Activated T-cell treated with anti-CD3 and anti-CD28 coated beads, Interleukin-2, amount 50 U/mL, for 24 hours (primary cell): Measurements from ENCODE around the gene CDH4.

Experiments used
- DNase-seq: peaks from one replicate; pipeline ENCODE4 v3.0.0-alpha.2; 2020
- H3K27ac Mint-ChIP-seq: 2 replicates; pipeline ENCODE4 v1.8.0; 2020; ENCODE audit warnings: mild to moderate bottlenecking, mixed read lengths
- H3K27me3 Mint-ChIP-seq: 2 replicates; pipeline ENCODE4 v1.8.0; 2020; ENCODE audit warnings: mixed read lengths
- H3K36me3 Mint-ChIP-seq: 2 replicates; pipeline ENCODE4 v1.8.0; 2020; ENCODE audit warnings: low read depth, mixed read lengths
- H3K4me1 Mint-ChIP-seq: 2 replicates; pipeline ENCODE4 v1.8.0; 2020; ENCODE audit warnings: low read depth, mixed read lengths
- H3K4me3 Mint-ChIP-seq: 2 replicates; pipeline ENCODE4 v1.8.0; 2020; ENCODE audit warnings: mild to moderate bottlenecking, moderate library complexity, mixed read lengths
- H3K9me3 Mint-ChIP-seq: 2 replicates; pipeline ENCODE4 v1.8.0; 2020; ENCODE audit warnings: mixed read lengths

CDH4 gene

GRCh38 chr20:61667056-61667792 lies 415.2 kb downstream of the CDH4 start:
- H3K4me3 Mint-ChIP-seq, result no peak overlapping the region
- no peak for DNase-seq
- H3K27me3 Mint-ChIP-seq, result no peaks in the 10 kb centered on the region
- no peaks in the 10 kb centered on the region for H3K4me1 Mint-ChIP-seq
- H3K36me3 Mint-ChIP-seq, result no peaks in the 10 kb centered on the region
- no peak overlapping the region for H3K27ac Mint-ChIP-seq
- H3K9me3 Mint-ChIP-seq, result no peaks in the 10 kb centered on the region

GRCh38 chr20:61668065-61668650 lies 416.1 kb downstream of the CDH4 start:
- DNase-seq, result no peak
- Mint-ChIP-seq H3K27me3 (no peaks in the 10 kb centered on the region), H3K4me3 (no peak overlapping the region), H3K27ac (no peak overlapping the region), H3K4me1 (no peaks in the 10 kb centered on the region), H3K9me3 (no peaks in the 10 kb centered on the region), H3K36me3 (no peaks in the 10 kb centered on the region)

GRCh38 chr20:61668771-61669503 lies 416.9 kb downstream of the CDH4 start:
- Mint-ChIP-seq H3K27ac (no peak overlapping the region), H3K36me3 (no peaks in the 10 kb centered on the region), H3K9me3 (no peaks in the 10 kb centered on the region), H3K4me1 (no peaks in the 10 kb centered on the region), H3K27me3 (no peaks in the 10 kb centered on the region), H3K4me3 (no peak overlapping the region)
- DNase-seq, result no peak

DNA sequence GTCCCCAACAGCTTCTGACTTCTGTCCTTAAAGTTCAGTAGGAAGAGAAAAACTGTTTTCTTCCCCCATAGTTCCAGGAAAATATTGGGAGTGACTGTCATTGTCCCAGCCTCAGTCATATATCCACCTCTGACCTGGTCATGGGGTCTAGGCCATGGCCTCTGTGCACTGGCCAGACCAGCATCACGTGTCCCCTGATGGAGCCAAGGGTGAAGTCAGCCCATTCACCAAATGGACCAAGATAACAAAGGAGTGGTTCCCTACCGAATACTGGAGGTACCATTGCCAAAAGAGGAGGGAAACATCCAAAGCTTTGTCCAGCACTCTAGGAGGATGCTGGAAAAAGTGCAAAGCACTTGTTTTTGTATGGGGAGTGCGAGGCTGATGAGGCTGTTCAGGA lies 418.2 kb downstream of the CDH4 start:
- no peaks in the 10 kb centered on the region for H3K9me3 Mint-ChIP-seq
- DNase-seq, result no peak
- no peak overlapping the region for H3K4me3 Mint-ChIP-seq
- H3K27ac Mint-ChIP-seq, result no peak overlapping the region
- H3K36me3 Mint-ChIP-seq, result no peaks in the 10 kb centered on the region
- H3K27me3 Mint-ChIP-seq, result no peaks in the 10 kb centered on the region
- no peaks in the 10 kb centered on the region for H3K4me1 Mint-ChIP-seq

DNA sequence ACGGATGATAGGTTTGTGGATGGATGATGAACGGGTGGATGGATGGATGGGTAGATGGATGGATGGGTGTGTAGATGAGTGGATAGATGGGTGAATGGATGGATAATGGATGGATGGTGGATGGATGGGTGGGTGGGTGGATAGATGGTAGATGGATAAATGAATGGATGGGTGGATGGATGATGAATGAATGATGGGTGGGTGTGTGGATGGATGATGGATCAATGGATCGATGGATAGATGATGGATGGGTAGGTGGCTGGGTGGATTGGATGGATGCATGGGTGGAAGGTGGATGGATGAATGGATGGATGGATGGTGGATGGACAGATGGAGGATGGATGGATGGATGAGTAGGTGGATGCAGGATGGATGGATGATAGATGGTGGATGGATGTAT lies 419.5 kb downstream of the CDH4 start:
- H3K27me3 Mint-ChIP-seq, result no peaks in the 10 kb centered on the region
- no peaks in the 10 kb centered on the region for H3K36me3 Mint-ChIP-seq
- DNase-seq, result no peak
- no peak overlapping the region for H3K27ac Mint-ChIP-seq
- no peaks in the 10 kb centered on the region for H3K9me3 Mint-ChIP-seq
- no peak overlapping the region for H3K4me3 Mint-ChIP-seq
- H3K4me1 Mint-ChIP-seq, result no peaks in the 10 kb centered on the region

GRCh38 chr20:61673152-61673847 lies 421.2 kb downstream of the CDH4 start:
- no peaks in the 10 kb centered on the region for H3K27me3 Mint-ChIP-seq
- no peaks in the 10 kb centered on the region for H3K9me3 Mint-ChIP-seq
- no peaks in the 10 kb centered on the region for H3K36me3 Mint-ChIP-seq
- DNase-seq, result no peak
- no peaks in the 10 kb centered on the region for H3K4me1 Mint-ChIP-seq
- H3K4me3 Mint-ChIP-seq, result no peak overlapping the region
- H3K27ac Mint-ChIP-seq, result no peak overlapping the region

DNA sequence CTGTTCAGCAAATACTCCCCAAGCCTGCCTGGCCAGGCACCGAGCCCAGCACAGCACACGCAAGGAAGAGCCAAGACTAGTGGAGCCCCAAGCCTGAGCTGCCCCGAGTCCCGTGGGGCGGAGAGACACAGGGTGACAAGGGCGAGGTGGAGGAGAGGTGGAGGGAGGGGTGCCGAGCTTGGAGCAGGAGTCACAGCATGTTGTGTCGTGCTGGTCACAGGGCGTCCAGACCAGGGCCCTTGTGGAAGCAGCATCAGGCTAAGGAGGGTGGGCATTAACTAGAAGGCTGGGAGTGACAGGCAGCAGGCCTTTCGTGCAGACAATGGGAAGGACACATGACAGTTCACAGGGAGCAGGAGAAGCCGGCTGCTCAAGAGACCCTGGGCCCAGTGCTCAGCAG lies 422.1 kb downstream of the CDH4 start:
- no peaks in the 10 kb centered on the region for H3K9me3 Mint-ChIP-seq
- no peaks in the 10 kb centered on the region for H3K4me1 Mint-ChIP-seq
- no peaks in the 10 kb centered on the region for H3K36me3 Mint-ChIP-seq
- no peak for DNase-seq
- H3K4me3 Mint-ChIP-seq, result no peak overlapping the region
- H3K27me3 Mint-ChIP-seq, result no peaks in the 10 kb centered on the region
- H3K27ac Mint-ChIP-seq, result no peak overlapping the region

- no peaks in the 10 kb centered on the region for H3K4me1 Mint-ChIP-seq
- no peak for DNase-seq
- no peak overlapping the region for H3K4me3 Mint-ChIP-seq
- H3K27ac Mint-ChIP-seq, result no peak overlapping the region
- H3K36me3 Mint-ChIP-seq, result no peaks in the 10 kb centered on the region
- H3K27me3 Mint-ChIP-seq, result no peaks in the 10 kb centered on the region
- no peaks in the 10 kb centered on the region for H3K9me3 Mint-ChIP-seq
Measured at GRCh38 chr20:61674688-61675087, 422.6 kb downstream of the CDH4 start.

GRCh38 chr20:61677928-61678327 lies 425.9 kb downstream of the CDH4 start:
- Mint-ChIP-seq H3K9me3 (no peaks in the 10 kb centered on the region), H3K27me3 (no peaks in the 10 kb centered on the region), H3K27ac (no peak overlapping the region), H3K4me1 (no peaks in the 10 kb centered on the region), H3K4me3 (no peak overlapping the region), H3K36me3 (no peaks in the 10 kb centered on the region)
- DNase-seq, result no peak

GRCh38 chr20:61678437-61678836 lies 426.4 kb downstream of the CDH4 start:
- no peaks in the 10 kb centered on the region for H3K36me3 Mint-ChIP-seq
- H3K27me3 Mint-ChIP-seq, result no peaks in the 10 kb centered on the region
- H3K4me3 Mint-ChIP-seq, result no peak overlapping the region
- H3K4me1 Mint-ChIP-seq, result no peaks in the 10 kb centered on the region
- DNase-seq, result no peak
- no peak overlapping the region for H3K27ac Mint-ChIP-seq
- H3K9me3 Mint-ChIP-seq, result no peaks in the 10 kb centered on the region

DNA sequence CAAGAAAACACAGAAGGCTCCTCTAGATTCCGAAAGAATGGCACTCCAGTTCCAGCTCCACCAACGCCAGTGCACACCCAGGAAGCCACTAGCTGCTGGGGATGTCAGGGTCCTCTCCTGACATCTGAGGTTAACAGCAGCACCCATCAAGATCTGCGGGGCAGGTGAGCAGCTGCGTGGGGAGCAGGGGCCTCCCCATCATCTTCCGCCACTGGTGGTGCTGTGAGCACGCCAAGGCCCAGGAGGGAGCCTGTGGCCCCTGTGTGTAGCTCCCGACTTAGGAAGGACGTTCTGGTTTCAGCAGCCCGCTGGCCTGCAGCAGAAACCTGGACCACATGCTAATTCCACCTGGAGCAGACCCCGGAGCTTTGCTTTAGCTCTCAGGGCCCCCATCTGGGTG lies 427.4 kb downstream of the CDH4 start:
- Mint-ChIP-seq H3K9me3 (no peaks in the 10 kb centered on the region), H3K4me1 (no peaks in the 10 kb centered on the region), H3K4me3 (no peak overlapping the region), H3K27me3 (no peaks in the 10 kb centered on the region), H3K27ac (no peak overlapping the region), H3K36me3 (no peaks in the 10 kb centered on the region)
- no peak for DNase-seq

DNA sequence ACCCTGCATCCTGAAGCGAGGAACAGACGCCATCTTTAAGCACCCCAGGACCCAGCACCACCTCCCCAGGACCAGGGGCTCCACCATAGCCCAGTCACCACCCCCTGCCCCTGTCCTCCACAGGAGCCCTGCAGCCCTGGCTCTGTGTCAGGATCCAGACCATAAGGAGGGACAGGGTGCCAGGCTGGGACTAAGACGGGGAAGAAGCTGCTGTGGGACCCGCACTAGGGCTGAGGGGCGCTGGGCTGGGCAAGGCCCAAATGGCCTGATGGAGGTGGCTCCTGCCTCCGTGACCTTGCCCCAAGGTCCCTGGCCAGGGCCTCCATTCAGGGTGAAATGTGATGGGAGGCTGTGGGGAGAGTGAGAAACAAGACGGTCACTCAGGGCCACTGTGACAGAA lies 428.0 kb downstream of the CDH4 start:
- H3K27me3 Mint-ChIP-seq, result no peaks in the 10 kb centered on the region
- no peak for DNase-seq
- no peaks in the 10 kb centered on the region for H3K4me1 Mint-ChIP-seq
- no peak overlapping the region for H3K27ac Mint-ChIP-seq
- no peaks in the 10 kb centered on the region for H3K9me3 Mint-ChIP-seq
- no peaks in the 10 kb centered on the region for H3K36me3 Mint-ChIP-seq
- no peak overlapping the region for H3K4me3 Mint-ChIP-seq

- Mint-ChIP-seq H3K36me3 (no peaks in the 10 kb centered on the region), H3K27ac (no peak overlapping the region), H3K27me3 (no peaks in the 10 kb centered on the region), H3K4me3 (no peak overlapping the region), H3K4me1 (no peaks in the 10 kb centered on the region), H3K9me3 (no peaks in the 10 kb centered on the region)
- DNase-seq, result no peak
Measured at GRCh38 chr20:61682114-61682995, 430.3 kb downstream of the CDH4 start.
